H9 (cell line): ENCODE results near the gene CRYBB1. TPM values are rescaled to one million over a fixed set of nuclear protein-coding genes. Genes with fewer than 3 reads are reported as not detected.

Experiments
- DNase-seq: peaks from one replicate; pipeline ENCODE4 v3.0.0-alpha.2; 2017
- H2AFZ ChIP-seq: one replicate; pipeline ENCODE4 v1.6.1; 2013; ENCODE audit warnings: mild to moderate bottlenecking, low read length, control low read depth, moderate library complexity
- H2AK5ac ChIP-seq: 2 replicates; pipeline ENCODE4 v1.6.1; 2013; ENCODE audit warnings: low read length, control low read depth, mixed read lengths; ENCODE audit not compliant: insufficient read length
- H2BK120ac ChIP-seq: one replicate; pipeline ENCODE4 v1.6.1; 2013; ENCODE audit warnings: low read depth, mild to moderate bottlenecking, low read length, control low read depth, inconsistent platforms; ENCODE audit not compliant: poor library complexity, severe bottlenecking
- H2BK12ac ChIP-seq: 2 replicates; pipeline ENCODE4 v1.6.1; 2013; ENCODE audit warnings: low read length, control low read depth, mixed read lengths, low read depth; ENCODE audit not compliant: insufficient read length
- H2BK15ac ChIP-seq: 2 replicates; pipeline ENCODE4 v1.6.1; 2013; ENCODE audit warnings: low read depth, low read length, control low read depth
- H2BK20ac ChIP-seq: one replicate; pipeline ENCODE4 v1.6.1; 2013; ENCODE audit warnings: low read depth, mild to moderate bottlenecking, low read length, control low read depth, inconsistent platforms; ENCODE audit not compliant: poor library complexity, severe bottlenecking
- H2BK5ac ChIP-seq: 2 replicates; pipeline ENCODE4 v1.6.1; 2013; ENCODE audit warnings: low read length, control low read depth, mixed read lengths; ENCODE audit not compliant: insufficient read length
- H3K14ac ChIP-seq: 2 replicates; pipeline ENCODE4 v1.6.1; 2013; ENCODE audit warnings: low read length, control low read depth; ENCODE audit not compliant: insufficient read depth
- H3K18ac ChIP-seq: 2 replicates; pipeline ENCODE4 v1.6.1; 2013; ENCODE audit warnings: low read depth, mild to moderate bottlenecking, mixed read lengths, low read length, control low read depth; ENCODE audit not compliant: insufficient read length
- H3K23ac ChIP-seq: 2 replicates; pipeline ENCODE4 v1.6.1; 2013; ENCODE audit warnings: low read length, control low read depth, mixed read lengths, low read depth; ENCODE audit not compliant: insufficient read length
- H3K23me2 ChIP-seq: 2 replicates; pipeline ENCODE4 v1.6.1; 2013; ENCODE audit warnings: low read depth, mild to moderate bottlenecking, mixed read lengths, low read length, control low read depth; ENCODE audit not compliant: insufficient read length, poor library complexity, severe bottlenecking
- H3K27ac ChIP-seq: 2 replicates; pipeline ENCODE4 v1.5.1; 2013; ENCODE audit warnings: low read length, control low read depth, mixed read lengths, low read depth; ENCODE audit not compliant: insufficient read length
- H3K27me3 ChIP-seq: 2 replicates; pipeline ENCODE4 v1.6.1; 2013; ENCODE audit warnings: low read length, control low read depth, inconsistent platforms; ENCODE audit not compliant: insufficient read depth
- H3K4ac ChIP-seq: 2 replicates; pipeline ENCODE4 v1.6.1; 2013; ENCODE audit warnings: low read depth, mild to moderate bottlenecking, control low read depth, inconsistent platforms, low read length, moderate library complexity
- H3K4me1 ChIP-seq: 2 replicates; pipeline ENCODE4 v1.6.1; 2013; ENCODE audit warnings: low read length, control low read depth, inconsistent platforms; ENCODE audit not compliant: insufficient read depth
- H3K4me2 ChIP-seq: 2 replicates; pipeline ENCODE4 v1.6.1; 2013; ENCODE audit warnings: low read length, control low read depth, mixed read lengths; ENCODE audit not compliant: insufficient read length, insufficient read depth
- H3K56ac ChIP-seq: 2 replicates; pipeline ENCODE4 v1.6.1; 2013; ENCODE audit warnings: low read depth, mild to moderate bottlenecking, mixed read lengths, low read length, control low read depth; ENCODE audit not compliant: insufficient read length
- H3K79me1 ChIP-seq: 2 replicates; pipeline ENCODE4 v1.6.1; 2013; ENCODE audit warnings: low read depth, mild to moderate bottlenecking, moderate library complexity, low read length, control low read depth, inconsistent platforms; ENCODE audit not compliant: insufficient read depth, poor library complexity, severe bottlenecking
- H3K79me2 ChIP-seq: 2 replicates; pipeline ENCODE4 v1.6.1; 2013; ENCODE audit warnings: low read length, control low read depth, inconsistent platforms; ENCODE audit not compliant: insufficient read depth
- H3K9ac ChIP-seq: 2 replicates; pipeline ENCODE4 v1.6.1; 2013; ENCODE audit warnings: low read length, control low read depth, mixed read lengths; ENCODE audit not compliant: insufficient read length; ENCODE audit errors: extremely low read depth
- H3K9me3 ChIP-seq: one replicate; pipeline ENCODE4 v1.6.1; 2013; ENCODE audit warnings: low read depth, low read length, inconsistent platforms; ENCODE audit not compliant: control insufficient read depth
- H3T11ph ChIP-seq: one replicate; pipeline ENCODE4 v1.6.1; 2013; ENCODE audit warnings: mild to moderate bottlenecking, low read length, control low read depth, inconsistent platforms
- H4K20me1 ChIP-seq: one replicate; pipeline ENCODE4 v1.6.1; 2013; ENCODE audit not compliant: control insufficient read depth, insufficient read length, insufficient read depth
- H4K5ac ChIP-seq: 2 replicates; pipeline ENCODE4 v1.6.1; 2013; ENCODE audit warnings: low read depth, mild to moderate bottlenecking, mixed read lengths, low read length, control low read depth; ENCODE audit not compliant: insufficient read length
- H4K8ac ChIP-seq: replicated peaks from 2 replicates; pipeline ENCODE4 v1.6.1; 2013; ENCODE audit warnings: low read length, control low read depth, mixed read lengths, low read depth; ENCODE audit not compliant: insufficient read length
- H4K91ac ChIP-seq: 2 replicates; pipeline ENCODE4 v1.6.1; 2013; ENCODE audit warnings: low read depth, mild to moderate bottlenecking, moderate library complexity, mixed read lengths, low read length, control low read depth; ENCODE audit not compliant: insufficient read length
- H3K27ac Mint-ChIP-seq, 3 experiments: 2 replicates in 2 of 3; 3 replicates in 1 of 3; pipeline ENCODE4 v1.8.0; 2020 to 2021; ENCODE audit warnings: mixed read lengths in 3 of 3, mild to moderate bottlenecking in 1 of 3, moderate library complexity in 1 of 3
- H3K27me3 Mint-ChIP-seq: 2 replicates; pipeline ENCODE4 v1.8.0; 2021; ENCODE audit warnings: low read depth, mild to moderate bottlenecking, moderate library complexity, mixed read lengths
- H3K36me3 Mint-ChIP-seq, 3 experiments: 2 replicates in 2 of 3; 3 replicates in 1 of 3; pipeline ENCODE4 v1.8.0; 2020 to 2021; ENCODE audit warnings: low read depth in 3 of 3, mixed read lengths in 3 of 3; ENCODE audit not compliant: insufficient read depth in 1 of 3
- H3K4me1 Mint-ChIP-seq, 2 experiments: 2 replicates each; pipeline ENCODE4 v1.8.0; 2020; ENCODE audit warnings: mixed read lengths in 2 of 2
- H3K4me3 Mint-ChIP-seq, 2 experiments: 2 replicates in 1 of 2; 3 replicates in 1 of 2; pipeline ENCODE4 v1.8.0; 2020 to 2021; ENCODE audit warnings: mild to moderate bottlenecking in 2 of 2, mixed read lengths in 2 of 2, moderate library complexity in 1 of 2
- H3K9me3 Mint-ChIP-seq, 2 experiments: 2 replicates in 1 of 2; 3 replicates in 1 of 2; pipeline ENCODE4 v1.8.0; 2020; ENCODE audit warnings: mild to moderate bottlenecking in 2 of 2, mixed read lengths in 2 of 2, moderate library complexity in 1 of 2
- CTCF ChIP-seq: fragments of 200-600 bp; sonication (generic); conservative IDR thresholded peaks from 3 replicates; pipeline ENCODE4 v1.8.0; 2021; ENCODE audit warnings: antibody characterized with exemption, mild to moderate bottlenecking
- WGBS: extraction: QIAGEN DNeasy Blood & Tissue Kit; methylation state at CpG from one replicate; pipeline ENCODE4 v1.1.7; 2013; ENCODE audit warnings: missing lambda C conversion rate, low lambda C conversion rate, mixed read lengths; ENCODE audit not compliant: insufficient read length; ENCODE audit errors: extremely low coverage; 5-methylcytosine and 5-hydroxymethylcytosine counted together
- total RNA-seq: library from RNA; stranded (reverse); gene quantifications from 2 replicates; pipeline ENCODE4 v1.2.1, GENCODE V29; 2021

The CRYBB1 gene
- total RNA-seq, 1 experiment from 2014 or later = 5.4 TPM

DNA sequence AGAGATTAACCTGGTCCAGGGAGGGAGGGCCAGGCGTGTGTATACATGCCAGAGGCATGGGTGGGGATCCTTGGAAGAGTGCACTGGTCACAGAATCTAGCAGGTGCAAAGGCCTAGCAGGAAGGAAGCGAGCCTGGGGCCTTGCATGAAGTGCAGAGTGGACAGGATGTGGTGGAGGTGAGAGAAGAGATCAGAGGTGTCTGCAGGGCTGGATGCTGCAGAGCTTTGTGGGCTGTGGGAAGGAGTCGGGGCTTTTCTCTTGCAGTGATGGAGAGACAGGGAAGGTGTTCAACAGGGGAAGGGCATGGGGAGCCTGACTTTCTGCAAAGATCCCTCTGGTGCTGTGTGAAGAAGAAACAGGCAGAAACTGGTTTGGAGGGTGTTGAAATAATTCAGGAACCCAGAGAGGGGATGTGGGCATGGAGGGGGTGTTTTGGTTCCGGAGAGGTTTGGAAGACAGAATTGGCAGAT, 25.4 kb downstream of the CRYBB1 start:
- whole genome bisulfite sequencing = no CpG with 5 or more reads among the region's 4 CpGs
- Histone ChIP-seq H3K27ac (no peak overlapping the region), H2BK120ac (no peak overlapping the region), H4K8ac (no peak overlapping the region), H3K9me3 (no peaks in the 10 kb centered on the region), H4K5ac (no peak overlapping the region), H2BK12ac (no peak overlapping the region), H3K4ac (no peak overlapping the region), H3K4me2 (no peak overlapping the region), H3K14ac (no peak overlapping the region), H2AK5ac (no peak overlapping the region), H3K79me2 (peaks cover 15% of the 10 kb centered on the region; the same call in 1 of the 2 replicates), H2BK5ac (no peak overlapping the region), H3K56ac (no peak overlapping the region), H3K4me1 (peaks cover 5% of the 10 kb centered on the region; the same call in 1 of the 2 replicates), H3K27me3 (no peaks in the 10 kb centered on the region), H3K23me2 (no peaks in the 10 kb centered on the region), H3K9ac (no peak overlapping the region), H4K91ac (no peak overlapping the region), H2BK20ac (no peak overlapping the region), H3T11ph (no peak overlapping the region), H3K79me1 (no peaks in the 10 kb centered on the region), H2AFZ (no peak overlapping the region), H3K23ac (no peak overlapping the region), H2BK15ac (no peak overlapping the region), H4K20me1 (no peaks in the 10 kb centered on the region), H3K18ac (no peak overlapping the region)
- Mint-ChIP-seq H3K9me3 (peaks cover 0 to 3% of the 10 kb centered on the region in 2 experiments; a peak in 2 of 5 replicates), H3K4me1 (peaks cover 25 to 35% of the 10 kb centered on the region in 2 experiments), H3K27ac (peak overlapping the region in 1 of 3 experiments; percentile 9; a peak in 1 of 7 replicates), H3K27me3 (peaks cover 5% of the 10 kb centered on the region), H3K36me3 (peaks cover 10 to 11% (median 10%) of the 10 kb centered on the region in 3 experiments), H3K4me3 (no peak overlapping the region)
- DNase-seq = no peak
- no peak for TF ChIP-seq CTCF
